Breast epithelium (tissue), 4 donors: ENCODE measurements around the gene ZNF710. TPM values are rescaled to one million over a fixed set of nuclear protein-coding genes. Genes with fewer than 3 reads are reported as not detected.

Experiments
- DNase-seq, 2 donors: peaks; one replicate each; pipeline ENCODE4 v3.0.0-alpha.2; 2019; ENCODE audit warnings: low spot score in 2 of 2
- H3K27ac ChIP-seq, 2 donors: fragments of 200-600 bp; sonication (generic) in 1 of 2; one replicate each; pipeline ENCODE4 v1.5.1; 2016 to 2019; ENCODE audit warnings: mild to moderate bottlenecking in 1 of 2
- H3K27me3 ChIP-seq, 2 donors: fragments of 200-600 bp; sonication (generic) in 1 of 2; one replicate each; pipeline versions ENCODE4 v1.5.1 to v1.6.0; 2017 to 2019; ENCODE audit warnings: control low read depth in 1 of 2, mild to moderate bottlenecking in 1 of 2
- H3K36me3 ChIP-seq: fragments of 200-600 bp; one replicate; pipeline ENCODE4 v1.5.1; 2019
- H3K4me1 ChIP-seq, 2 donors: fragments of 200-600 bp; sonication (generic); one replicate each; pipeline ENCODE4 v1.5.1; 2016 to 2019; ENCODE audit warnings: control low read depth in 1 of 2
- H3K4me3 ChIP-seq, 3 donors: fragments of 200-600 bp; sonication (generic); 1 replicate in 2 of 3; 2 replicates in 1 of 3; pipeline ENCODE4 v1.5.1; 2016 to 2019; ENCODE audit warnings: mild to moderate bottlenecking in 3 of 3, moderate library complexity in 2 of 3
- H3K9me3 ChIP-seq, 2 donors: fragments of 200-600 bp; sonication (generic) in 1 of 2; one replicate each; pipeline ENCODE4 v1.5.1; 2016 to 2019; ENCODE audit warnings: control low read depth in 1 of 2
- CTCF ChIP-seq, 3 donors: fragments of 450-650 bp; IDR thresholded peaks; one replicate each; pipeline ENCODE4 v1.5.1; 2016 to 2017; ENCODE audit warnings: antibody characterized with exemption in 3 of 3, mild to moderate bottlenecking in 3 of 3, moderate library complexity in 3 of 3
- POLR2A ChIP-seq: fragments of 450-650 bp; IDR thresholded peaks from one replicate; pipeline ENCODE4 v1.6.1; 2016; ENCODE audit warnings: antibody characterized with exemption, mild to moderate bottlenecking, moderate library complexity
- POLR2AphosphoS5 ChIP-seq, 3 donors: sonication (generic); formaldehyde crosslinking; IDR thresholded peaks; one replicate each; pipeline ENCODE4 v1.6.1; 2017; ENCODE audit warnings: antibody characterized with exemption in 3 of 3
- intact Hi-C: fragments of 100-400 bp; cut with DNase I; formaldehyde crosslinking; loops from one replicate; pipeline ENCODE4 v1.15.1; 2023; ENCODE audit warnings: low total_unique reads
- total RNA-seq, 3 donors: library from RNA; depleted of rRNA; stranded (reverse); fragments of >200 nt; gene quantifications; one replicate each; pipeline ENCODE4 v1.1.0, GENCODE V29; 2016

Gene ZNF710
- total RNA-seq, 3 donors from 2014 or later: 4.0 to 14.4 (median 10.4) TPM

- intact Hi-C loops: no loop called here
Measured at GRCh38 chr15:90036343-90036742, 35.2 kb downstream of the ZNF710 start.

GRCh38 chr15:90036806-90037510, 35.8 kb downstream of the ZNF710 start:
- Histone ChIP-seq H3K36me3 (no peaks in the 10 kb centered on the region), H3K9me3 (no peaks in the 10 kb centered on the region), H3K27ac (peak overlapping the region; percentile 54 to 88), H3K4me1 (peaks cover 4 to 7% of the 10 kb centered on the region in 2 donors), H3K4me3 (no peak overlapping the region), H3K27me3 (no peaks in the 10 kb centered on the region)
- no peak for DNase-seq
- TF ChIP-seq POLR2AphosphoS5 (IDR thresholded peaks at IDR 0.05) (no peak), CTCF (IDR thresholded peaks at IDR 0.05) (no peak), POLR2A (no peak)
- intact Hi-C loops: no loop called here

More at GRCh38 chr15:90036343-90036742, 35.2 kb downstream of the ZNF710 start:
- Histone ChIP-seq H3K36me3 (no peaks in the 10 kb centered on the region), H3K4me1 (peaks cover 4 to 7% of the 10 kb centered on the region in 2 donors), H3K9me3 (no peaks in the 10 kb centered on the region), H3K27me3 (no peaks in the 10 kb centered on the region), H3K4me3 (no peak overlapping the region), H3K27ac (peak overlapping the region; percentile 54 to 88)
- TF ChIP-seq POLR2A: no peak
- no peak for TF ChIP-seq CTCF (IDR thresholded peaks at IDR 0.05)
- no peak for TF ChIP-seq POLR2AphosphoS5 (IDR thresholded peaks at IDR 0.05)
- no peak for DNase-seq

GRCh38 chr15:90037511-90037860, 36.4 kb downstream of the ZNF710 start:
- no peak for DNase-seq
- Histone ChIP-seq H3K4me1 (peaks cover 4 to 7% of the 10 kb centered on the region in 2 donors), H3K36me3 (no peaks in the 10 kb centered on the region), H3K27ac (peak overlapping the region; percentile 43 to 54), H3K27me3 (no peaks in the 10 kb centered on the region), H3K4me3 (no peak overlapping the region), H3K9me3 (no peaks in the 10 kb centered on the region)
- intact Hi-C loops: no loop called here
- TF ChIP-seq CTCF (IDR thresholded peaks at IDR 0.05) (no peak), POLR2A (no peak), POLR2AphosphoS5 (IDR thresholded peaks at IDR 0.05) (no peak)

- H3K27ac ChIP-seq: peak overlapping the region in 1 of 2 donors; percentile 3
- peaks cover 4 to 7% of the 10 kb centered on the region in 2 donors for H3K4me1 ChIP-seq
- H3K9me3 ChIP-seq: no peaks in the 10 kb centered on the region
- TF ChIP-seq CTCF (IDR thresholded peaks at IDR 0.05) (no peak), POLR2A (no peak), POLR2AphosphoS5 (IDR thresholded peaks at IDR 0.05) (no peak)
- no peak overlapping the region for H3K4me3 ChIP-seq
- DNase-seq: peak in 1 of 2 donors; percentile 6
- H3K36me3 ChIP-seq: no peaks in the 10 kb centered on the region
- H3K27me3 ChIP-seq: no peaks in the 10 kb centered on the region
- intact Hi-C loops: no loop called here
Measured at GRCh38 chr15:90037961-90038631, 37.0 kb downstream of the ZNF710 start.

- no peak for TF ChIP-seq CTCF (IDR thresholded peaks at IDR 0.05)
- TF ChIP-seq POLR2A: no peak
- no peak for TF ChIP-seq POLR2AphosphoS5 (IDR thresholded peaks at IDR 0.05)
- Histone ChIP-seq H3K27me3 (no peaks in the 10 kb centered on the region), H3K36me3 (no peaks in the 10 kb centered on the region), H3K9me3 (no peaks in the 10 kb centered on the region), H3K4me3 (no peak overlapping the region), H3K4me1 (peaks cover 4 to 7% of the 10 kb centered on the region in 2 donors), H3K27ac (peak overlapping the region in 1 of 2 donors; percentile 1)
- no peak for DNase-seq
- intact Hi-C loops: no loop called here
Measured at GRCh38 chr15:90038632-90039095, 37.5 kb downstream of the ZNF710 start.
